Glutamatergic neuron (in vitro differentiated cells): Measurements from ENCODE around the gene ADAMTSL1. TPM values are rescaled to one million over a fixed set of nuclear protein-coding genes. Genes with fewer than 3 reads are reported as not detected.

Experiments
- DNase-seq: peaks from one replicate; pipeline ENCODE4 v3.0.0; 2022
- H3K27ac Mint-ChIP-seq: one replicate; pipeline ENCODE4 v1.8.0; 2020; ENCODE audit warnings: mild to moderate bottlenecking, mixed read lengths, inconsistent platforms; ENCODE audit not compliant: unreplicated experiment
- H3K27me3 Mint-ChIP-seq: one replicate; pipeline ENCODE4 v1.8.0; 2020; ENCODE audit warnings: mild to moderate bottlenecking, moderate library complexity, mixed read lengths, inconsistent platforms; ENCODE audit not compliant: unreplicated experiment
- H3K36me3 Mint-ChIP-seq: one replicate; pipeline ENCODE4 v1.8.0; 2020; ENCODE audit warnings: mild to moderate bottlenecking, mixed read lengths, inconsistent platforms; ENCODE audit not compliant: unreplicated experiment
- H3K4me1 Mint-ChIP-seq: one replicate; pipeline ENCODE4 v1.8.0; 2020; ENCODE audit warnings: mild to moderate bottlenecking, low read depth, mixed read lengths, inconsistent platforms; ENCODE audit not compliant: unreplicated experiment
- H3K4me3 Mint-ChIP-seq: one replicate; pipeline ENCODE4 v1.8.0; 2020; ENCODE audit warnings: mild to moderate bottlenecking, mixed read lengths, inconsistent platforms; ENCODE audit not compliant: unreplicated experiment
- H3K9me3 Mint-ChIP-seq: one replicate; pipeline ENCODE4 v1.8.0; 2020; ENCODE audit warnings: mild to moderate bottlenecking, moderate library complexity, mixed read lengths, inconsistent platforms; ENCODE audit not compliant: unreplicated experiment
- CTCF ChIP-seq: fragments of 200-600 bp; sonication (generic); IDR thresholded peaks from one replicate; pipeline ENCODE4 v1.5.0; 2021; ENCODE audit not compliant: partially characterized antibody, unreplicated experiment
- total RNA-seq: library from RNA; stranded (reverse); fragmentation: NEBNext Ultra II Directional; extraction: Animal tissue kit (Norgen Biotek cat#: 25700); gene quantifications from one replicate; pipeline ENCODE4 v1.2.1, GENCODE V29; 2021; ENCODE audit not compliant: unreplicated experiment

Gene ADAMTSL1
- total RNA-seq, 1 donor from 2014 or later = 0.91 TPM

DNA sequence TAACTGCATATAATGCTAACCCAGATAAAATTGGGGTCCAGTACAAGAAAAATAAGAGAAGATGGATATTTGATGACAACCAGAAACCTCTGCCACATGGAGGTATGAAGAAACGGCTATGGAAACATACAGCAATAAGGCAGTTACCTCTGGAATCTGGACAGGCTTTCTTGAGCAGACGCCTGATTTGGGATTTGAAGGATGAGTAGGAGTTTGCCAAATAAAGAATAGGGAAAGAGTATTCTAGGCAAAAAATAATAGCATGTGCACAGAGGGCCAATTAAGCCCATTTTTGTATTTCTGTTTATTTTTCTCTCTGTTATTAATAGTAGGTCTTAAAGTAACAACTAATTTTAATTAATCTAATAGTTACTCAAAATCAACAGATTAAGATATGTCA is 144.9 kb downstream of the ADAMTSL1 start:
- Mint-ChIP-seq H3K4me3 (no peak overlapping the region), H3K27me3 (no peaks in the 10 kb centered on the region), H3K27ac (no peak overlapping the region), H3K9me3 (no peaks in the 10 kb centered on the region), H3K36me3 (no peaks in the 10 kb centered on the region), H3K4me1 (peaks cover 4% of the 10 kb centered on the region)
- DNase-seq = no peak
- TF ChIP-seq CTCF = no peak

GRCh38 chr9:18622186-18622836 is 148.4 kb downstream of the ADAMTSL1 start:
- Mint-ChIP-seq H3K36me3 (no peaks in the 10 kb centered on the region), H3K4me3 (no peak overlapping the region), H3K4me1 (peaks cover 2% of the 10 kb centered on the region), H3K27me3 (no peaks in the 10 kb centered on the region), H3K9me3 (no peaks in the 10 kb centered on the region), H3K27ac (no peak overlapping the region)
- TF ChIP-seq CTCF = no peak
- no peak for DNase-seq

GRCh38 chr9:18623221-18624079 is 149.5 kb downstream of the ADAMTSL1 start:
- Mint-ChIP-seq H3K27ac (no peak overlapping the region), H3K9me3 (no peaks in the 10 kb centered on the region), H3K4me3 (no peak overlapping the region), H3K27me3 (no peaks in the 10 kb centered on the region), H3K36me3 (no peaks in the 10 kb centered on the region), H3K4me1 (peaks cover 2% of the 10 kb centered on the region)
- DNase-seq = no peak
- TF ChIP-seq CTCF = no peak

DNA sequence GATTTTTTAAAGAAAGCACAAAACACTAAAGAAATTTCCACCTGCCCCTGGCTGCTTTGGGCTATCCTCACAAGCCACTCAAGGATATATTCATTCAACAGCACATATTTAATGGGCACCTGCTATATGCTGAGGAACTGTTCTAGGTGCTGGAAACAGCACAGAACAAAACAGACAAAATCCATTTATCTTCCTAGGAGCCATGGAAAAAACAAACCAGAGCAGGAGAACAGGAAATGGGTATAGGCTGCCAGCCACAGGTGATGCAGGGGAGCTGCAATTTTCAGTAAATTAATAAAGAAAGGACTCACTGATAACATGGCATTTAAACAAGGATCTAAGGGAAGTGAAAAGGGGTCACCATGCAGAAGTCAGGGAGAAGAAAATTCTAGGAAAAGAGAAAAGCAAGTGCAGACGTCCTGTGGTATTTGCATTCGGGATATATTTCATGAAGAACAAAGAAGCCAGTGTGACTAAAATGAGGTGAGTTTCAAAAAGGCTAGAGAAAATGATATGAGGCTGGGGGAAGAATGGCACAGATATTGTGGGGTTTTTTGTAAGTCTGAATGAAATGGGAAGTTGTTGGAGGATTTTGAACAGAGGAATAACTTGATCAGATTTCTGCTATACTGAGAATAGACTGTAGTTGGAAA is 152.2 kb downstream of the ADAMTSL1 start:
- TF ChIP-seq CTCF = no peak
- DNase-seq = no peak
- peaks cover 5% of the 10 kb centered on the region for H3K4me1 Mint-ChIP-seq
- no peaks in the 10 kb centered on the region for H3K27me3 Mint-ChIP-seq
- no peaks in the 10 kb centered on the region for H3K36me3 Mint-ChIP-seq
- H3K27ac Mint-ChIP-seq = no peak overlapping the region
- H3K4me3 Mint-ChIP-seq = no peak overlapping the region
- no peaks in the 10 kb centered on the region for H3K9me3 Mint-ChIP-seq
